ENCODE results near the gene GCDH.

DNA sequence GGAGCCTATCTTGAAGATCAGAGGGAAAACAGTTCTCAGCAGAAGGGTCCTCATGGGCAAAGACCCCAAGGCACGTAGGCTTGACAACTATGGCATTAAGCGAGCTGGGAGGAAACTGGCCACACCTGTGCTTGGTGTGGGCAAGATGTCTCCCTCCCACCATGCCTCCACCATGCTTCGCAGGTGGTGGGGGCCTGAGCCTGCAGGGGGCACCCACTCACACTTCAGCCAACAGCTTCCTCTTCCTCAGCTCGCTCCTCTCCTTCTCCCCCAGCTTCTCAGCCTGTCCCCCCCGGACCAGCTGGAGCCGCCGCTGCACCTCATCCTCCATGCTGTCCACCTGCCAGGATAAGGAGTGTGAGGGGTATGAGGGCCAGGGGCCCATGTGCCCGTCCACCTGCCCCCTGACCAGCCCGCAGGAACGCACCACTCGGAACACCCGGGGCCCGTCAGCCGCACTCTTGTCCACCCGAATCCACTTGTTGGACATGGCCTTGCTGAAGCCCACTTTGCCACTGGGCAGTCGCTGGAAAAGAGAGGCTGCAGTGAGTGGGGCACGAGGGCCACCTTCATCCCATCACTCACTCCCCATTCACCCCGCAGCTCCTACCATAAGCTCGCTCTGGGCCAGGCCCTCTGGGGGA is 39.2 kb downstream of the GCDH start:
- TF ChIP-seq EZH2 (IDR thresholded peaks at IDR 0.05) (no peak), POLR2AphosphoS5 (IDR thresholded peaks at IDR 0.05; ENCODE audit: borderline replicate concordance, low read depth, low read length) (no peak), FOXP2 (optimal IDR thresholded peaks at IDR 0.05; ENCODE audit: control extremely low read depth, extremely low read length, insufficient read depth) (no peak)

Measured in SK-N-MC (cell line).